Measurements from ENCODE around the gene DZIP1L. TPM values are rescaled to one million over a fixed set of nuclear protein-coding genes. Genes with fewer than 3 reads are reported as not detected.

Gene DZIP1L
- total and polyA plus RNA-seq, 10 donors: 0.85 to 38.6 (median 12.4) TPM

- H3K4me3 ChIP-seq: no peak overlapping the region
- intact Hi-C loops (cut with DNase I; ENCODE audit: low total_unique reads): no loop called here
- no peak overlapping the region for H3K27ac ChIP-seq
- no peak for TF ChIP-seq POLR2A (IDR thresholded peaks at IDR 0.05)
- no peak for TF ChIP-seq POLR2AphosphoS5 (IDR thresholded peaks at IDR 0.05)
- TF ChIP-seq CTCF (IDR thresholded peaks at IDR 0.05 in 8 of 11, conservative IDR thresholded peaks at IDR 0.05 in 3 of 11): no peak
- no peaks in the 10 kb centered on the region for H3K27me3 ChIP-seq (replicated peaks in 1 of 7)
- H3K9me3 ChIP-seq: no peaks in the 10 kb centered on the region
- H3K36me3 ChIP-seq: peaks cover 0 to 77% (median 0%) of the 10 kb centered on the region in 6 donors
- WGBS, 5 donors: 87 to 98% (median 97%) methylated on average over 5 of the region's 5 CpGs
- DNase-seq: no peak
- no peaks in the 10 kb centered on the region for H3K4me1 ChIP-seq
Measured at GRCh38 chr3:138027821-138028220, 87.6 kb downstream of the DZIP1L start.

GRCh38 chr3:138025553-138025952 is 89.9 kb downstream of the DZIP1L start:
- Histone ChIP-seq H3K36me3 (peaks cover 0 to 89% (median 0%) of the 10 kb centered on the region in 6 donors), H3K4me3 (no peak overlapping the region), H3K27me3 (replicated peaks in 1 of 7) (no peaks in the 10 kb centered on the region), H3K4me1 (no peaks in the 10 kb centered on the region), H3K9me3 (no peaks in the 10 kb centered on the region), H3K27ac (no peak overlapping the region)
- DNase-seq: no peak
- TF ChIP-seq POLR2A (IDR thresholded peaks at IDR 0.05): no peak
- TF ChIP-seq CTCF (IDR thresholded peaks at IDR 0.05 in 8 of 11, conservative IDR thresholded peaks at IDR 0.05 in 3 of 11): no peak
- TF ChIP-seq POLR2AphosphoS5 (IDR thresholded peaks at IDR 0.05): no peak
- intact Hi-C loops (cut with DNase I; ENCODE audit: low total_unique reads): no loop called here

- TF ChIP-seq POLR2AphosphoS5 (IDR thresholded peaks at IDR 0.05) (no peak), POLR2A (IDR thresholded peaks at IDR 0.05) (no peak)
- intact Hi-C loops (cut with DNase I; ENCODE audit: low total_unique reads): no loop called here
- Histone ChIP-seq H3K4me1 (no peaks in the 10 kb centered on the region), H3K27ac (no peak overlapping the region), H3K4me3 (no peak overlapping the region), H3K9me3 (no peaks in the 10 kb centered on the region), H3K36me3 (peaks cover 0 to 89% (median 0%) of the 10 kb centered on the region in 6 donors), H3K27me3 (replicated peaks in 1 of 7) (no peaks in the 10 kb centered on the region)
- no peak for DNase-seq
- 84 to 94% (median 94%) methylated on average over 4 of the region's 4 CpGs for WGBS, 5 donors
Measured at GRCh38 chr3:138023754-138024153, 91.7 kb downstream of the DZIP1L start.

GRCh38 chr3:138019281-138020069 is 95.9 kb downstream of the DZIP1L start:
- intact Hi-C loops (cut with DNase I; ENCODE audit: low total_unique reads): no loop called here
- H3K4me3 ChIP-seq: no peak overlapping the region
- H3K36me3 ChIP-seq: peaks cover 0 to 49% (median 0%) of the 10 kb centered on the region in 6 donors
- TF ChIP-seq POLR2AphosphoS5 (IDR thresholded peaks at IDR 0.05) (no peak), CTCF (IDR thresholded peaks at IDR 0.05 in 8 of 11, conservative IDR thresholded peaks at IDR 0.05 in 3 of 11) (no peak)
- H3K9me3 ChIP-seq: no peaks in the 10 kb centered on the region
- 84 to 92% (median 87%) methylated on average over 3 of the region's 3 CpGs for WGBS, 5 donors
- DNase-seq: no peak
- no peaks in the 10 kb centered on the region for H3K4me1 ChIP-seq
- H3K27ac ChIP-seq: no peak overlapping the region
- H3K27me3 ChIP-seq (replicated peaks in 1 of 7): no peaks in the 10 kb centered on the region

Measured in spleen (tissue), 11 donors.